IMR-90 (cell line): ENCODE measurements around the gene EIF4B.

ENCODE experiments used
- BHLHE40 ChIP-seq: fragments of 150-350 bp; IDR thresholded peaks from 2 replicates; pipeline ENCODE4 v1.6.1; 2016; ENCODE audit warnings: mild to moderate bottlenecking, low read depth, low read length
- CEBPB ChIP-seq: IDR thresholded peaks from 2 replicates; pipeline ENCODE4 v1.6.1; 2012; ENCODE audit warnings: low read depth, low read length, improper control_type of control experiment
- CHD1 ChIP-seq: IDR thresholded peaks from 2 replicates; pipeline ENCODE4 v1.6.1; 2012; ENCODE audit warnings: low read depth, low read length, improper control_type of control experiment
- CTCF ChIP-seq: conservative IDR thresholded peaks from 2 replicates; pipeline ENCODE4 v1.5.1; 2012; ENCODE audit warnings: mild to moderate bottlenecking, low read depth, low read length, improper control_type of control experiment
- FOS ChIP-seq: fragments of 150-350 bp; IDR thresholded peaks from 2 replicates; pipeline ENCODE4 v1.6.1; 2016; ENCODE audit warnings: low read depth, low read length
- MAFK ChIP-seq: IDR thresholded peaks from 2 replicates; pipeline ENCODE4 v1.6.1; 2012; ENCODE audit warnings: low read depth, low read length, improper control_type of control experiment
- MAZ ChIP-seq: IDR thresholded peaks from 2 replicates; pipeline ENCODE4 v1.6.1; 2012; ENCODE audit warnings: low read depth, mild to moderate bottlenecking, low read length, improper control_type of control experiment, moderate library complexity, borderline replicate concordance
- MXI1 ChIP-seq: IDR thresholded peaks from 2 replicates; pipeline ENCODE4 v1.6.1; 2012; ENCODE audit warnings: low read depth, mild to moderate bottlenecking, low read length, moderate library complexity, borderline replicate concordance
- POLR2A ChIP-seq: IDR thresholded peaks from 2 replicates; pipeline ENCODE4 v1.6.1; 2012; ENCODE audit warnings: mild to moderate bottlenecking, low read depth, low read length
- RAD21 ChIP-seq: IDR thresholded peaks from 2 replicates; pipeline ENCODE4 v1.6.1; 2012; ENCODE audit warnings: low read length, improper control_type of control experiment
- RCOR1 ChIP-seq: IDR thresholded peaks from 2 replicates; pipeline ENCODE4 v1.6.1; 2012; ENCODE audit warnings: mild to moderate bottlenecking, low read length, improper control_type of control experiment; ENCODE audit not compliant: insufficient replicate concordance
- RFX5 ChIP-seq: IDR thresholded peaks from 2 replicates; pipeline ENCODE4 v1.8.0; 2012; ENCODE audit warnings: low read depth, mild to moderate bottlenecking, low read length, moderate library complexity
- TF ChIP-seq, protein P1 (sequence below): fragments of 150-350 bp; IDR thresholded peaks from 2 replicates; pipeline ENCODE4 v1.6.1; 2016; ENCODE audit warnings: low read depth, mild to moderate bottlenecking, low read length, moderate library complexity, borderline replicate concordance

GRCh38 chr12:53090554-53090953 lies 84.3 kb downstream of the EIF4B start:
- TF ChIP-seq RCOR1 = no peak
- no peak for TF ChIP-seq CTCF
- no peak for TF ChIP-seq POLR2A
- TF ChIP-seq CHD1 = no peak
- TF ChIP-seq MAZ = no peak
- TF ChIP-seq MAFK = no peak
- TF ChIP-seq, protein P1, sequence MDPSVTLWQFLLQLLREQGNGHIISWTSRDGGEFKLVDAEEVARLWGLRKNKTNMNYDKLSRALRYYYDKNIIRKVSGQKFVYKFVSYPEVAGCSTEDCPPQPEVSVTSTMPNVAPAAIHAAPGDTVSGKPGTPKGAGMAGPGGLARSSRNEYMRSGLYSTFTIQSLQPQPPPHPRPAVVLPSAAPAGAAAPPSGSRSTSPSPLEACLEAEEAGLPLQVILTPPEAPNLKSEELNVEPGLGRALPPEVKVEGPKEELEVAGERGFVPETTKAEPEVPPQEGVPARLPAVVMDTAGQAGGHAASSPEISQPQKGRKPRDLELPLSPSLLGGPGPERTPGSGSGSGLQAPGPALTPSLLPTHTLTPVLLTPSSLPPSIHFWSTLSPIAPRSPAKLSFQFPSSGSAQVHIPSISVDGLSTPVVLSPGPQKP = no peak
- TF ChIP-seq RAD21 = no peak
- TF ChIP-seq BHLHE40 = no peak
- no peak for TF ChIP-seq CEBPB
- no peak for TF ChIP-seq MXI1
- TF ChIP-seq RFX5 = no peak
- no peak for TF ChIP-seq FOS
